ENCODE measurements around the gene NRCAM. TPM values are rescaled to one million over a fixed set of nuclear protein-coding genes. Genes with fewer than 3 reads are reported as not detected.
"Not testable (repeated sequence)": the region's sequence is repeated elsewhere in the genome, so short reads cannot be mapped to it uniquely, and the experiment has no call there.

The NRCAM gene
- total RNA-seq, 4 donors from 2014 or later, result 1.1 to 6.1 (median 4.0) TPM

- no peak for DNase-seq (ENCODE audit: low spot score in 2 of 2)
- intact Hi-C loops (cut with DNase I; ENCODE audit: low total_unique reads), result no loop called here
- H3K4me3 ChIP-seq (ENCODE audit: low read depth, poor library complexity, severe bottlenecking), result no peak overlapping the region
- no peak for TF ChIP-seq POLR2A (IDR thresholded peaks at IDR 0.05)
- TF ChIP-seq, protein P1, sequence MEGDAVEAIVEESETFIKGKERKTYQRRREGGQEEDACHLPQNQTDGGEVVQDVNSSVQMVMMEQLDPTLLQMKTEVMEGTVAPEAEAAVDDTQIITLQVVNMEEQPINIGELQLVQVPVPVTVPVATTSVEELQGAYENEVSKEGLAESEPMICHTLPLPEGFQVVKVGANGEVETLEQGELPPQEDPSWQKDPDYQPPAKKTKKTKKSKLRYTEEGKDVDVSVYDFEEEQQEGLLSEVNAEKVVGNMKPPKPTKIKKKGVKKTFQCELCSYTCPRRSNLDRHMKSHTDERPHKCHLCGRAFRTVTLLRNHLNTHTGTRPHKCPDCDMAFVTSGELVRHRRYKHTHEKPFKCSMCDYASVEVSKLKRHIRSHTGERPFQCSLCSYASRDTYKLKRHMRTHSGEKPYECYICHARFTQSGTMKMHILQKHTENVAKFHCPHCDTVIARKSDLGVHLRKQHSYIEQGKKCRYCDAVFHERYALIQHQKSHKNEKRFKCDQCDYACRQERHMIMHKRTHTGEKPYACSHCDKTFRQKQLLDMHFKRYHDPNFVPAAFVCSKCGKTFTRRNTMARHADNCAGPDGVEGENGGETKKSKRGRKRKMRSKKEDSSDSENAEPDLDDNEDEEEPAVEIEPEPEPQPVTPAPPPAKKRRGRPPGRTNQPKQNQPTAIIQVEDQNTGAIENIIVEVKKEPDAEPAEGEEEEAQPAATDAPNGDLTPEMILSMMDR (IDR thresholded peaks at IDR 0.05), result no peak
- WGBS, 2 donors, result 85 to 87% methylated on average over 9 of the region's 9 CpGs
These were observed 60.2 kb downstream of the NRCAM start for GRCh38 chr7:108396080-108396479.

DNA sequence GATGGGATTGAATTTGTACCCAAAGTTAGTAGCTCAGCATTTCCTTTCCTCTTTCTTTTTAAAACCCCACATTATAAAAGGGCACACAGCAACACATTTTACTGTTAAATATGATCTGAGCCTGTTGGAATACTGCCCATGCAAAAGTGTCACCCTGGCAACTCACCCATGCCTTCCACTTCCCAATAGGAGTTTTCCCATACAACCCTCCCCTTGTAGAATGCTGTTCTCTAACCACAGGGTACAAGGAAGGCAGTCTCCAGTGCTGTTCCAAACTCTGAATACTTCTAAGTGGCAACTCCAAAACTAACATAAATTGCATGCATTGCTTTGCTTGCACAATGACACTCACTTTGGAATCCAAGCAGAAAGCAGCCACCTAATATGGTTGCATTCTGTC is 60.8 kb downstream of the NRCAM start:
- no peak overlapping the region for H3K4me3 ChIP-seq (ENCODE audit: low read depth, poor library complexity, severe bottlenecking)
- no peak for DNase-seq (ENCODE audit: low spot score in 2 of 2)
- TF ChIP-seq, protein P1 (IDR thresholded peaks at IDR 0.05), result no peak
- TF ChIP-seq POLR2A (IDR thresholded peaks at IDR 0.05), result no peak
- intact Hi-C loops (cut with DNase I; ENCODE audit: low total_unique reads), result no loop called here

DNA sequence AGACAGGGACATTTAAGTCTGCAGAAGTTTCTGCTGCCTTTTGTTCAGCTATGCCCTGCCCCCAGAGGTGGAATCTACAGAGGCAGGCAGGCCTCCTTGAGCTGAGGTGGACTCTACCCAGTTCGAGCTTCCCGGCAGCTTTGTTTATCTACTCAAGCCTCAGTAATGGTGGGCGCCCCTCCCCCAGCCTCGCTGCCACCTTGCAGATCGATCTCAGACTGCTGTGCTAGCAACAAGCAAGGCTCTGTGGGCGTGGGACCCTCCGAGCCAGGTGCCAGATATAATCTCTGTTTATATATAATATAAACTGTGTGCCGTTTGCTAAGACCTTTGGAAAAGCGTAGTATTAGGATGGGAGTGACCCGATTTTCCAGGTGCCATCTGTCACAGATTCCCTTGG is 63.1 kb downstream of the NRCAM start:
- not testable (repeated sequence) for DNase-seq (ENCODE audit: low spot score in 2 of 2)

GRCh38 chr7:108387686-108388085 is 68.5 kb downstream of the NRCAM start:
- DNase-seq (ENCODE audit: low spot score in 2 of 2); H3K4me3 ChIP-seq (ENCODE audit: low read depth, poor library complexity, severe bottlenecking); intact Hi-C loops (cut with DNase I; ENCODE audit: low total_unique reads): not testable (repeated sequence)
- WGBS, 2 donors, result 88 to 100% methylated on average over 2 of the region's 2 CpGs

More for the DNA sequence above, 63.1 kb downstream of the NRCAM start:
- H3K4me3 ChIP-seq (ENCODE audit: low read depth, poor library complexity, severe bottlenecking); intact Hi-C loops (cut with DNase I; ENCODE audit: low total_unique reads): not testable (repeated sequence)
- WGBS, 2 donors, result 70 to 79% methylated on average over 10 of the region's 10 CpGs

GRCh38 chr7:108385834-108386422 is 70.3 kb downstream of the NRCAM start:
- intact Hi-C loops (cut with DNase I; ENCODE audit: low total_unique reads), result no loop called here
- DNase-seq (ENCODE audit: low spot score in 2 of 2), result no peak
- TF ChIP-seq, protein P1 (IDR thresholded peaks at IDR 0.05), result no peak
- TF ChIP-seq POLR2A (IDR thresholded peaks at IDR 0.05), result no peak
- no peak overlapping the region for H3K4me3 ChIP-seq (ENCODE audit: low read depth, poor library complexity, severe bottlenecking)
- whole genome bisulfite sequencing, 2 donors, result 72 to 82% methylated on average over 2 of the region's 2 CpGs

DNA sequence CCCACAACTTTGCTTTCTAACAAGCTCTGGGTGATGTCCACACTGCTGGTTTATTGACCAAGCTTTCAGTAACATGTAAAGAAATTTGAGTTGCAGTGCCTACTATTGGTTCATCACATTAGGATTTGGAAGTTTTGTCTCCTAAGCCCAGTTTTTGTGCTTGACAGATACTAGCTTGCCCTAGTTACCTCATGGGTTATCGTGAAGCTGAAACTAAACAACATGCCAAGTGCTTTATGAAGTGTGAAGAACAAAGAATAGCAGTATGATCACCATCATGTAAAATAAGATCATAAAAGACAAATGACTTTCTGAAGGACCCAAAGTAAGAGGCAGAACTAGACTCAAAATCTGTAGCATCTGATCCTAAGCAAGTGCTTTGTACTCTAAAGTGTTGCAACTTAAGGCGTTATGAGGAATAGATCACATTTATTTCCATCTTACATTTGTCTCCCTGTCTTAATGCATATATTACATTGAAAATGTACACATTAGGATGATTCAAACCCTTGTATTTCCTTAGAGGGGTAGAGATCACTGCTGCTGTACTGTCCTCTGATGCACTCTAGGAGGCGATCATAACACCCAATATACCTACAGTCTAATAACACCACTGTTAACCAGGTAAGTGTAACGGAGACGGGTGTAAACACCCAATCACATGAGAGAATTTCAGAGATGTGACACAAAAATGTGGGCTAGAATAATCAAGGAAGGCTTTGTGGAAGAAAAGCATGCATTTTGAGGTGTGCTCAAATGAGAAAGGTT is 71.3 kb downstream of the NRCAM start:
- TF ChIP-seq, protein P1 (IDR thresholded peaks at IDR 0.05), result no peak
- no peak for TF ChIP-seq POLR2A (IDR thresholded peaks at IDR 0.05)
- H3K4me3 ChIP-seq (ENCODE audit: low read depth, poor library complexity, severe bottlenecking), result no peak overlapping the region
- no peak for DNase-seq (ENCODE audit: low spot score in 2 of 2)
- intact Hi-C loops (cut with DNase I; ENCODE audit: low total_unique reads), result no loop called here
- WGBS, 2 donors, result 67 to 72% methylated on average over 5 of the region's 5 CpGs

DNA sequence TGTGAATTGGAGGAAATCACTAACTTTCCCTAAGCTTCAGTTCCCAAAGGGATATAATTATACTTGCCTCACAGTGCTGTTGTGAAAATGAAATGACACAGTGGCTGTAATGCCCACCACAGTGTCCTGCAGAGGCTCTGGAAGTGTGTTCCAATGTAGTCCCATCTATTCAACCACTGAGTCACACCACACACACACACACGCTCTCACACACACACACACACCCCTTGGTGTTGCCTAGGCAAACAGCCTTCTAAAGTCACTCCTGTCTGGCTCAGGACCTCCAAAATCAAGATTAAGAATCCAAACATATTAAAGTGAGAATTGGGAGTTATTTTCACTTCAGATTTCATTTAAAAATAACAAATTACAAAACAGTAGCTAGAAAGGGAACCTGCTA is 73.3 kb downstream of the NRCAM start:
- DNase-seq (ENCODE audit: low spot score in 2 of 2), result no peak
- intact Hi-C loops (cut with DNase I; ENCODE audit: low total_unique reads), result no loop called here
- 83 to 93% methylated on average over 1 of the region's 1 CpG for WGBS, 2 donors
- TF ChIP-seq, protein P1 (IDR thresholded peaks at IDR 0.05), result no peak
- no peak for TF ChIP-seq POLR2A (IDR thresholded peaks at IDR 0.05)
- H3K4me3 ChIP-seq (ENCODE audit: low read depth, poor library complexity, severe bottlenecking), result no peak overlapping the region

All from lower leg skin (tissue), 4 donors.